AG09319 (cell line): ENCODE results near the gene SLC9A3.

Source experiments
- DNase-seq: peaks from one replicate; pipeline ENCODE4 v3.0.0-alpha.2; 2010; ENCODE audit warnings: low read depth; ENCODE audit errors: extremely low read depth
- CTCF ChIP-seq: IDR thresholded peaks from 2 replicates; pipeline ENCODE4 v1.5.1; 2011; ENCODE audit warnings: low read depth, mild to moderate bottlenecking, inconsistent platforms, low read length, moderate library complexity

SLC9A3 gene

GRCh38 chr5:464843-465590, 59.2 kb downstream of the SLC9A3 start:
- no peak for DNase-seq
- TF ChIP-seq CTCF, result no peak

GRCh38 chr5:464446-464842, 59.8 kb downstream of the SLC9A3 start:
- DNase-seq, result no peak
- no peak for TF ChIP-seq CTCF

GRCh38 chr5:463952-464351, 60.3 kb downstream of the SLC9A3 start:
- no peak for DNase-seq
- no peak for TF ChIP-seq CTCF

GRCh38 chr5:463301-463700, 60.9 kb downstream of the SLC9A3 start:
- DNase-seq, result no peak
- no peak for TF ChIP-seq CTCF

- no peak for DNase-seq
- TF ChIP-seq CTCF, result no peak
Observed at GRCh38 chr5:462051-462481, 62.2 kb downstream of the SLC9A3 start.

- TF ChIP-seq CTCF, result no peak
- DNase-seq, result no peak
Observed at GRCh38 chr5:460273-460625, 64.0 kb downstream of the SLC9A3 start.

- TF ChIP-seq CTCF, result no peak
- DNase-seq, result no peak
Observed at GRCh38 chr5:459562-460272, 64.5 kb downstream of the SLC9A3 start.
